ENCODE results near the gene GPR84.

GPR84 gene

DNA sequence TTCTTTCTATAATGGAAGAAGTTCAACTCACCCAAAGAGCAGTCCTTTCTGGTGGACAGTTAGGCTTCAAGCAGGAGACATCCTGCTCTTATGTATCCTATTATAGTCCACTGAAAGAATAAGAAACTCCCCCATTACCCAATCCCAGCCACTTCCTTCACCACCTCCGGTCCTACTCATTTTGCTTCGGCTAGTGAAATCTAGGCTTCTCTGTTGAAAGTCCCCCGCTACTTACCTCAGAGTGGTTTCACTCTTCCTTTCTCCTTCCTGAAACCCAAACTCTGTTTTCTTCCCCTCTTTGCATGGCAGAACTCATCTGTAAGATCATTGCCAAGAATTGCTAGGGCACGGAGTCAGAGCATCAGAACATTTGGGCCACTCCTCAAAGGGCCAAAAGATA is at the start of gene GPR84:
GPR84 (minus strand) TSS at position 74 of the 400 bp plus-strand sequence. CDS start 635 bp downstream, outside the sequence.
- no peak for DNase-seq (ENCODE audit: low spot score)

GRCh38 chr12:54413284-54414190 is 49.3 kb upstream of the GPR84 start:
- DNase-seq (ENCODE audit: low spot score): no peak

- no peak for DNase-seq (ENCODE audit: low spot score)
These were observed 48.5 kb upstream of the GPR84 start for GRCh38 chr12:54412786-54413185.

- no peak for DNase-seq (ENCODE audit: low spot score)
These were observed 48.1 kb upstream of the GPR84 start for GRCh38 chr12:54412348-54412747.

GRCh38 chr12:54411391-54412241 is 47.3 kb upstream of the GPR84 start:
- peak; percentile 72 for DNase-seq (ENCODE audit: low spot score)

- DNase-seq (ENCODE audit: low spot score): no peak
These were observed 45.0 kb upstream of the GPR84 start for GRCh38 chr12:54409267-54409666.

DNA sequence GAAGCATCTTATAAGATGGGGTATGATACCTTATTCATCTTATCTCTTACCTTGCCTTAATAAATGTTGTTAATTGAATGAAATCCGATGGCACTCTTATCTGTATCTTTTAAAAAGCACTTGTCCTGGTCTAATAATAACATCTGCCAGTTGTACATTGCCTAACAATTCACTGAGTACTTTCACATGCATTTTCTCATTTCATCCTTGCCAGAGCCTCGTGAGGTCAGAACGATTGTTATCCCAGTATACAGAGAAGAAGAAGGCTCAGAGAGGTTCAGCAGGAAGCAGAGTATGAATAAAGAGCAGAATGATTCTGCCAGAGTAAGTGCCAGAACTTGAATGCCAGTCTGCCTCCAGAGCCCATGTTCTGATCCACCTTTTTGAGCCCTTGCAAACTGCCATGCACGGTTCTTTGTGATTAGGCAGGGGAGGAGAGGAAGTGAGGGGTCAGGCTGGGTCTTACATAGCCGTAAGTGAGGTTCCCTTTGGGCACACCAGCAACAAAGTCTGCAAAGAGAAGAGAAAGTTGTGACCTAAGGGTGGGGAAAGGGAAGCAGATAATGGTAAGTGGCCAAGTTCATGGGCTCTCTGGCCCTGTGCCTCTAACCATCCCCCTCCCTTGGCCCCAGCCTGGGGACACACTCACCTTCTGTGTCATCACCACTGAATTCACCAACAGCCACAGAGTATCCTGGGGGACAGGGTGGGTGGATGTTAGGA is 43.1 kb upstream of the GPR84 start:
- no peak for DNase-seq (ENCODE audit: low spot score)

DNA sequence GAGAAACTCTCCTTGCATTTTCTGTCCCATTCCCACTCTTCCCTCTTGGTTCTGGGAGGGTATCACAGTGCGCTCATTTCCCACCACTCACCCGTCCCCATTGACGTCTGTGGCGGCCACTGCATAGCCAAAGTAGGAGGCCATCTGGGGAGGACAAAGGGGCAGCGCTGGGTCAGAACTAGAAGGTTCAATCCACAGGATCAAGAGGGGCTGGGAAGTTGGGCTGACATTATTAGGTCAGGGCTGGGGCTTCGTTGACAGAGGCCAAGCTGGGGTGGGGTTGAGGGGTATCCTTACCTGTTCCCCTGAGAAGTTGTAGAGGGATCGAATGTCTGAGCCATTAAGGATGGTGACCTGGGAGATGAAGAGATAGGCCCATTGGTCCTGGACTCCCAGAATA is 41.3 kb upstream of the GPR84 start:
- no peak for DNase-seq (ENCODE audit: low spot score)

GRCh38 chr12:54405106-54405505 is 40.8 kb upstream of the GPR84 start:
- no peak for DNase-seq (ENCODE audit: low spot score)

DNA sequence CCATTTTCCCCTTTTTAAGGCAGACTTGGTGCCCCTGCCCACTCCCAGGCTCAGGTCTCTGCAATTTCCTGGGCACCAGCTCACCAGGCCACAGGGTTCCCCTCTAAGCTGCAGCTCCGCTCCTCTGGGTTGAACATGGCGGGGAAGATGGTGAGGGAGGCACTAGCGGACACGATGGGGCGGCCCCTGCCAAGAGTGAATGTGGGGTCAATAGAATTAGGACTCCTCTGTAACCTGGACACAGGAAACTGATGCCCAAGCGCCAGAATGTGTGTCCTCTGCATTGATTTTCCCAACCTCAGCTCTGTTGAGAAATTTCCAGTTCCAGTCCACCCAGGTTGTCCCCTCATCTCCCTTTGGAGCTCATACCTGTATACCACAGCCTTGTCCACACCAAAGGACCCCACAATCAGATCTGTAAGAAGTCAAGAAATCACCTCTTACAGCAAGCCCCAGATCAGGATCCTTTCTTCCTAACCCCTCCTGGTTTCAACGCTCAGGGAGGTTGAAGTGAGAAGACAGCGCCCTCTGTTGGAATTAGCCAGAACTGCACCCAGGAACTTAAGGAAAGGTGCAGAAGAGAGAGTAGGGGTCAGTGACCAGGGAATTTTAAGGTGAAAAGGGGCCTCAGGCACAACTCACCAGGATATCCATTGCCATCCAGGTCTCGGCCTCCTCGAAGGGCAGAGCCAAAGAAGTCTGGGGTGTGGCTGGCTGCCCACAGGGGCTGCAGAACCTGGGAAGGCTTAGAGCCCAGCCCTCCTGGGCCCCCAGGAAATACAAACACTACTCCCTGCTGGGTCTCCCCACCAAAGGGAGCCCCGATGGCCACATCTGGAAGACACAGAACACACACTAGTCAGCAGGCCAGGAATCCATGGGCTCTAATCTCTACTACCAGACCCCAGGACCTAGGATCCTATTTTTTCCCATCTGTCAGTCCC is 40.0 kb upstream of the GPR84 start:
- peak; percentile 62 for DNase-seq (ENCODE audit: low spot score)

DNA sequence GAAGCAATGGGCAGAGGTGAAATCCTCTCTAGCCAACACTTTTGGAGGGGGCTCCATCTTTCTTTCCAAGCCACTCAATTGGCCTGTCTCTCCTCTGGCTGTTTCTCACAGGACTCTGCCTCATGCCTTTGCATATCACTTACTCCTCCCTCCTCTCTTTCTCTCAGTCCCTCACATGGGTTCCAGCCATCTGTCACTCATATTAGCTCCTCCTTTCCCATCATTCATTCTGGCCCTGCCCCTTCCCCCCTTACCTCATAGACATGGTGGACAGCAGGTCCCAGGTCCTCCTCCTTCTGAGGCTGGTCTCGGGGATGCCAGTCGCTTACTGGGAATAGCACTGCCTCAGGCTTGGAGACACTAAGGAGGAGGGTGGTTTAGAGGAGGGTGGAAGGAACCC is 36.8 kb upstream of the GPR84 start:
- DNase-seq (ENCODE audit: low spot score): no peak

DNA sequence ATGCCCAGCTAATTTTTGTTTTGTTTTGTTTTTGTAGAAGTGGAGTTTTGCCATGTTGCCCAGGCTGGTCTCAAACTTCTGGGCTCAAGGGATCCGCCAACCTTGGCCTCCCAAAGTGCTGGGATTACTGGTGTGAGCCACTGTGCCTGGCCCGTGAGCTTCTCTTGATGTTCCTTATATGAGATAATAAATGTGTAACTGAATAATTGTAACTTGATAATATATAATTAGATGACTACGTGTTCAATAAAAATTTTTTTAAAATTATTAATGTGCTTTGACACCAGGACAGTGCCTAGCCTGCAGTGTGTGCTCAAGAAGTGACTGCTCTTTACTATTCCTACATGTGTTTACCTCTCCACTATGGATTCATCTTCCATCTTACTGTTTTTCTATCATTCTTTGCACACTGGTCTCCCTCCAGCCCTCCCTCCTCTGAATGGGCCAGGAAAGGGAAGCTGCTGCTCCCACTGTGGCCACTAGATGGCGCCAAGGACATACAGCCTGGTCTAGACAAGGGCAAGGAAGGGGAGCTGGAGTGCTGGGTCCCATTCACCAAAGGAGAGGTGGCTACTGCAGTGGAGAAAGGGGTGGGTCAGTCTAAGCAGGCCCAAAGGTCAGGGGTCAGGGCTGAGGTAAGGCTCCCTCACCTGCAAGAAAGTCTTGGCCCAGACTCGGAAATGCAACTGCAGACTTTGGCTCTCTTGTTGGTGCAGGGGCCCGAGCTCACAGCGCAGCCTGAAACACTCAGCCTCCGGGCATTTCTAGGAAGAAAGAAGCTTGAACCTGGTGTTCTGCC is 34.9 kb upstream of the GPR84 start:
- DNase-seq (ENCODE audit: low spot score): peak; percentile 88

- DNase-seq (ENCODE audit: low spot score): no peak
These were observed 33.9 kb upstream of the GPR84 start for GRCh38 chr12:54398218-54398617.

- DNase-seq (ENCODE audit: low spot score): no peak
These were observed 32.9 kb upstream of the GPR84 start for GRCh38 chr12:54397157-54397556.

DNA sequence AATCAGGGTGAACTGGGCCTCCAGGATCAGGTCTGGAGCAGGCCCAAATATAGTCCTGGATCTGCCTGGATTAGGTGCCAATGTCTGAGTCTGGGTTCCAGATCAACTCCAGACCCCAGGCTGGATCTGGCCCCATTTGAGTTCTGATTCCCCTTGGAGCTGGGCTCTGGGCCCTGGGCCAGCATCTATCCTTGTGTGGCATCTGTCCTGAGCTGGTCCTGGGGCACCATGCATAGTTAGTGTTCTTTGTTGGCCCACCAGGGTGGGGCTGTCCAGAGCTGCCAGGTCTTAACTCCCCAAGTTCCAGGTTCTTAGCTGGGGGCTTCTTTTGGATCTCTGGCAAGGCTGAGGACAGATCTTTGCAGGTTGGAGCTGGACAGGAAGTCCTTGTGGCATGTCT is 31.3 kb upstream of the GPR84 start:
- DNase-seq (ENCODE audit: low spot score): no peak

- no peak for DNase-seq (ENCODE audit: low spot score)
These were observed 30.7 kb upstream of the GPR84 start for GRCh38 chr12:54394986-54395385.

- DNase-seq (ENCODE audit: low spot score): peak; percentile 59
These were observed 30.0 kb upstream of the GPR84 start for GRCh38 chr12:54394281-54394719.

DNA sequence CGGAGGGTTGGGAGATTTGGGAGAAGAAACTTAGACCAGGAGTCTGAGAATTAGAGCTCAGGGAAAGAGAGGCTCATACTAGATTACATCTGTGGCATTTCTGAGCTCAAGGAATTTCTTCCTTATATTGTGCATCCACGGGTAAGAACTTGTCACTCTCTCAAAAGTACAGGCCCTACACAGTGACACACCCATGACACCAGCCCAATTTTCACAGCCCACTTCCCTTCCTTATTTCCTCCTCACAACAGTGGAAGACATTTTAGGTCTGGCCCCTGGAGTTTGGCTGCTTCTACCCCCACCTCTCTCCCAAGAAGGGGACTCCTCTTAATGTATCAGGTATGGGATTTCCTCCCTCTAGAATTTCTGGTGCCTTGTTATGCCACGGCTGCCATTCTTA is 29.5 kb upstream of the GPR84 start:
- DNase-seq (ENCODE audit: low spot score): no peak

- no peak for DNase-seq (ENCODE audit: low spot score)
These were observed 28.9 kb upstream of the GPR84 start for GRCh38 chr12:54393207-54393609.

DNA sequence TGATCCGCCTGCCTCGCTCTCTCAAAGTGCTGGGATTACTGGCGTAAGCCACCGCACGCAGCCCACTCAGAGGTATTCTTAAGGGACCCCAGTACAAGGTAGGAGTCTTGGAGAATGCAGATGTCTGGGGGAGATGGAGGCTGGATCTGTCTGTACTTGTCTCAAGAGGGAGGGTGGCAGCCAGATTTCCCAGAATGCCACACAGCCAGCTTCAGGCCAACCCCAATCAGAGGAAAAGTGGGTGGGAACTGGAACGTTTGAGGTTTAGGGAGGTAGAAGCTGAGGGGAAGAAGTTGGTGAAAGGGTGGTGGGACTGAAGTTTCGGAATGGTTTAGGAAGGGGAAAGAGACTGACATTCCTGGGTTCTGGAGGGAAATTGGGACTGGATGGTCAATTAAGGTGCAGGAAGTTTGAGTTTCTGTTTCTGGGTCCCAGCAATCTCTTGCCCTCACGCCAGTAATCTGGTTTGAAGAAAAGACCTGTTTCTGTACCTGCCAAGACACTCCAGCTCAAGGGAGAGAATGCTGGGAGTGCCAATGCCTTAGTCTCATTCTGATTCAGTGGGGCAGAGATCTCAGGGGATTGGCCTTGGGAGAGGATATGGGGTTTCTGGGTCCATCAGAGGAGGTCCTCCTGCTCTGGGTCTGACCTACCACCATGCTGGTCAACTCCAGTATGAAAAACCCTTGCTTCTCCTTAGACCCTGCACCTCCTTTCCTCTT is 28.4 kb upstream of the GPR84 start:
- DNase-seq (ENCODE audit: low spot score): no peak
